ENCODE data around the gene KRT85.

GRCh38 chr12:52358575-52359350, 8.5 kb downstream of the KRT85 start:
- TF ChIP-seq CTCF (conservative IDR thresholded peaks at IDR 0.05; ENCODE audit: low read depth, low read length) (0 out of 2 replicates have a peak, but pooled peaks have one; percentile 11), EZH2 (IDR thresholded peaks at IDR 0.05; ENCODE audit: borderline replicate concordance, low read depth, low read length, poor library complexity, severe bottlenecking) (no peak)

All from A673 (cell line).